ENCODE measurements around the gene ERBB4. TPM values are rescaled to one million over a fixed set of nuclear protein-coding genes. Genes with fewer than 3 reads are reported as not detected.

The ERBB4 gene
- total RNA-seq, 1 donor from 2014 or later: 9.9 TPM

DNA sequence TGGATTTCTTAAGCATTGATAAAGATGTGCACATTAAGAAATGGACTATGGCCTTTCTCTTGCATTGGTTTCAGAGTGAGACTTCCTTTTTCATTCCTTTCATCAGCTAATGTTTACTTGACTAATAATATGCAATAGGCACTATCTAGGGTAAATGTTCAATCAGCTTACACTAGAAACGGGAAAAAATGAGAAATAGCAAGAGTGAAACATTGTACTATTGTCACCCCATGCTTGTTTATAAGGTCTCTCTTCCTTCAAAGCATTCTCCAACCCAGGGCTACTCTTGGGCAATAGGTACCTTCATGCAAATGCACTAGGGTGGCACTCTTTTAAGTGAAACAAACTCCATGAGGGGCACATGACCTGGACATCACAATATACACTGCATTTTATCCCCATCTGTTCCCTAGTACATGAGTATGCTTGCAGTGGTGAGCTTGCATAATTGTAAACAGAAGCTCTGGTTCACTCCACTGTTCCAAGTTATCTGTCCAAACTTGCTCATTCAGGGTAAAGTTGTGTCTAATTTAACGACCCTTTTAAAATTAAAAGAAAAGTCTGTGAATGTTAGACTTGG lies 402.3 kb downstream of the ERBB4 start:
- Mint-ChIP-seq H3K36me3 (no peaks in the 10 kb centered on the region), H3K27me3 (no peaks in the 10 kb centered on the region), H3K27ac (no peak overlapping the region), H3K9me3 (no peaks in the 10 kb centered on the region), H3K4me1 (ENCODE audit: unreplicated experiment) (no peaks in the 10 kb centered on the region), H3K4me3 (no peak overlapping the region)
- TF ChIP-seq, protein P1, sequence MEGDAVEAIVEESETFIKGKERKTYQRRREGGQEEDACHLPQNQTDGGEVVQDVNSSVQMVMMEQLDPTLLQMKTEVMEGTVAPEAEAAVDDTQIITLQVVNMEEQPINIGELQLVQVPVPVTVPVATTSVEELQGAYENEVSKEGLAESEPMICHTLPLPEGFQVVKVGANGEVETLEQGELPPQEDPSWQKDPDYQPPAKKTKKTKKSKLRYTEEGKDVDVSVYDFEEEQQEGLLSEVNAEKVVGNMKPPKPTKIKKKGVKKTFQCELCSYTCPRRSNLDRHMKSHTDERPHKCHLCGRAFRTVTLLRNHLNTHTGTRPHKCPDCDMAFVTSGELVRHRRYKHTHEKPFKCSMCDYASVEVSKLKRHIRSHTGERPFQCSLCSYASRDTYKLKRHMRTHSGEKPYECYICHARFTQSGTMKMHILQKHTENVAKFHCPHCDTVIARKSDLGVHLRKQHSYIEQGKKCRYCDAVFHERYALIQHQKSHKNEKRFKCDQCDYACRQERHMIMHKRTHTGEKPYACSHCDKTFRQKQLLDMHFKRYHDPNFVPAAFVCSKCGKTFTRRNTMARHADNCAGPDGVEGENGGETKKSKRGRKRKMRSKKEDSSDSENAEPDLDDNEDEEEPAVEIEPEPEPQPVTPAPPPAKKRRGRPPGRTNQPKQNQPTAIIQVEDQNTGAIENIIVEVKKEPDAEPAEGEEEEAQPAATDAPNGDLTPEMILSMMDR (conservative IDR thresholded peaks at IDR 0.05): no peak
- DNase-seq (ENCODE audit: extremely low spot score, unreplicated experiment): no peak

DNA sequence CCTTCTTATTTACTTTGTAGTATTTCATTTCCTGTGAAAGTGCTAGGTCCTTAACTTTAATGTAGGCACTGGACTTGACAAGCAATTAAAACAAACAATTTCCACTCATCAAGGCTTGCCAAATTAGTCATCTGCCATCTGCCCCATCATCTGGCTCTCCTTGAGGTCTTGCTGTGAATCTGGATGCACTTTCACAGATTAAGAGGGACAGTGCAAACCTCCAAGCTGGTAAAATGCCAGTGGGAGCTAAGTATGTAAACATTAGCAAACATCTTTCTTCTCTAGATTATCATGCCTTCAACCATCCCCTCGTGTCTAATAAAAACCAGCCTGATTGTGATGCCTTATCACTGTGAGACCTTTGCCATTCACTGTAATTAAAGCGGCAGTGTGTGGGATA lies 402.9 kb downstream of the ERBB4 start:
- H3K4me3 Mint-ChIP-seq: no peak overlapping the region
- H3K4me1 Mint-ChIP-seq (ENCODE audit: unreplicated experiment): no peaks in the 10 kb centered on the region
- DNase-seq (ENCODE audit: extremely low spot score, unreplicated experiment): no peak
- no peaks in the 10 kb centered on the region for H3K9me3 Mint-ChIP-seq
- no peaks in the 10 kb centered on the region for H3K27me3 Mint-ChIP-seq
- no peaks in the 10 kb centered on the region for H3K36me3 Mint-ChIP-seq
- no peak overlapping the region for H3K27ac Mint-ChIP-seq
- TF ChIP-seq, protein P1 (conservative IDR thresholded peaks at IDR 0.05): no peak

DNA sequence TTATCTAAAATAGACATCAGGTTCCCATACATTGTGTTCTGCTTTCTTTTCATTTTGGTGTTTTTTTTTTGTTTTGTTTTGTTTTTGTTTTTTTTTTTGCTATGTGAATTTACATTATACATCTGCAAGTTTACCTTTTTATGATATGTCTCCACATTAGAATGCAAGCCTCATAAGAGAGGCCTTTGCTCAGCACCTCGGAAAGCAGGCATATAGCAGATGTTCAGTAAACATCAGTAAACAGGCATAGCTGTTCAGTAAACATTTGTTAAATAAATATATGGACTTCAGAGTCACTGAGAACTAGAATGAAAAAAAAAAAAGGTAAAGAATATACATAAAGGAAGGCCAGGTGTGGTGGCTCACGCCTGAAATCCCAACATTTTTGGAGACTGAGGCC lies 405.3 kb downstream of the ERBB4 start:
- no peak for DNase-seq (ENCODE audit: extremely low spot score, unreplicated experiment)
- no peaks in the 10 kb centered on the region for H3K36me3 Mint-ChIP-seq
- TF ChIP-seq, protein P1 (conservative IDR thresholded peaks at IDR 0.05): no peak
- H3K4me1 Mint-ChIP-seq (ENCODE audit: unreplicated experiment): no peaks in the 10 kb centered on the region
- H3K27ac Mint-ChIP-seq: no peak overlapping the region
- no peaks in the 10 kb centered on the region for H3K27me3 Mint-ChIP-seq
- H3K9me3 Mint-ChIP-seq: no peaks in the 10 kb centered on the region
- no peak overlapping the region for H3K4me3 Mint-ChIP-seq

DNA sequence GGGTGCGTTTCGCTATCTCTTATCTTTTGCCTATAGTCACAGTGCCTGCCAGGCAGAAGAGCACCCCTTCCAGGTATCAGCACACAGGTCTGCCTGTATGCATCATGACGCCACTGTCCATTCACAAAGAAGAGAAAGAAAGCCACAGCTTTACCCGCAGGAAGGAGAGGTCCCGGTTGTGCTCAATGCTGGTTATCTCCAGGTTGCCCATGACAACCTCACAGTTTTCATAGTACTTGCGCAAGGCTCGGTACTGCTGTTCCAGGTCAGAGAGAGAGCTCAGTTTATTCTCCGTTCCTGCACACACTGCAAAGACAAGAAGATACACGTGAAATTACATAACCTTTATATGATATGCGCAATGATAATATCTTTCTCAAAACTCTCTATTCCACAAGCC lies 414.0 kb downstream of the ERBB4 start:
- H3K27ac Mint-ChIP-seq: no peak overlapping the region
- DNase-seq (ENCODE audit: extremely low spot score, unreplicated experiment): no peak
- TF ChIP-seq, protein P1 (conservative IDR thresholded peaks at IDR 0.05): no peak
- no peaks in the 10 kb centered on the region for H3K9me3 Mint-ChIP-seq
- H3K4me1 Mint-ChIP-seq (ENCODE audit: unreplicated experiment): no peaks in the 10 kb centered on the region
- H3K4me3 Mint-ChIP-seq: peak overlapping the region; percentile 23
- H3K27me3 Mint-ChIP-seq: no peaks in the 10 kb centered on the region
- H3K36me3 Mint-ChIP-seq: no peaks in the 10 kb centered on the region

DNA sequence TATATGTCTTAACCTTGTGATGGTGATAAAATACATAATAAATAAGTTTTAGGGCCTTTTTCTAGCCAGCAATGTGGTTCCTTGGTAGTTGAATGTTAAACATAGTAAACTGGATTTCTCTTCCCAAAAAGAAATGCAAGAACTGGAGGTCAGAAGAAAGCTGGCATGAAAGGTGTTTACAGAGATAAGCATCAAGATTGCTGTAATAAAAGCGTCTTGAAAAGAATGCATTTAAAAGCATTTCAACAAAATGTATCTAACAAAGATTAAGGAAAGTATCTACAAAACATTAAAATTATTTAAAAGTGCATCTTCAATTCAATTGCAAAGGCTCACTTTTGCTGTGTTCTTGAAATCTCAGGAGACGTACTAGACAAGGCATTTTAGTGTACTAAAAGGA lies 419.0 kb downstream of the ERBB4 start:
- H3K27me3 Mint-ChIP-seq: no peaks in the 10 kb centered on the region
- no peak for DNase-seq (ENCODE audit: extremely low spot score, unreplicated experiment)
- no peak overlapping the region for H3K4me3 Mint-ChIP-seq

More for the DNA sequence above, 419.0 kb downstream of the ERBB4 start:
- H3K4me1 Mint-ChIP-seq (ENCODE audit: unreplicated experiment): no peaks in the 10 kb centered on the region
- H3K27ac Mint-ChIP-seq: no peak overlapping the region
- TF ChIP-seq, protein P1 (conservative IDR thresholded peaks at IDR 0.05): no peak
- H3K36me3 Mint-ChIP-seq: no peaks in the 10 kb centered on the region
- H3K9me3 Mint-ChIP-seq: no peaks in the 10 kb centered on the region

Measured in type B pancreatic cell (in vitro differentiated cells).